ENCODE data around the gene IRAK4. TPM values are rescaled to one million over a fixed set of nuclear protein-coding genes. Genes with fewer than 3 reads are reported as not detected.

The IRAK4 gene
- 10.2 TPM for polyA plus RNA-seq (2013, experiment 1 of 2)
- 12.1 TPM for polyA plus RNA-seq (2013, experiment 2 of 2)

DNA sequence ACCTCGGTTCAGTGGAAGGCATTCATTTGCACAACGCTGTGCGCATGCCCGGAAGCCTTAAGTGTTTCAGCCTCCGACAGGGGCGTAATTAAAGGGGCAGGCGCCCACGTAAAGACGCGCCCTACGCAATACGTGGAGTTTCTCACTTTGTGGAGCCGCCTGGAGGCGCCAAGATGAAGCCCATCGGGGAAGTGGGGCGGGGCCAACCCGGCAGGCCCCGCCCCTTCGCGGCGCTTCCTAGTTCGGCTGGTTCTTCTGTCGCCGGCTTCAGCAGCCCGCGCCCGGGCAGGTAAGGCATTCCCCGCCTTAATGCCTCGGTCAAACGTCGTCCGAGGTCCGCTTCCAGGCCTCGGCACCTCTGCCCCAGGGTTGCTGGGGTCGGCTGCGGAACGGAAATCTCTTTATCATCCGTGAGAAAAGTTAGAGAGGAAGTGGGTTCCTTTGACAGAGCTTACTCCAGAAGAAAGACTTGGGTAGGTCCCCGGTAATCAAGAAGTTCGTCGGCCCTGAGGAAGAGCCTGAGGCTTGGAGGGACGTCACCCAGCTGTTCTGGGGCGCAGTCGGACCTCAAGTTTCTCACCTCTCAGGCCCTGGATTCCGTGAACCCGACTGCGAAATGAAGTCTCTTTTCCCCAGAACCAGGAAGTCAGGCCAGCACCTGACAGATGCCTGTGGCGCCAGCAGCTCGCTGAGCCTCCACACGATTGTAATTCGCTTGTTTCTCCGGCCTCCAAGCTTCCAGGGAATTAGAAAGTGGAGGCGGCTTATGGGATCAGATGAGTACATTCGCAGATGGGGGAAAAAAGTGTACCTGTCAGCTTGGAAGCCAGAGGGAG is at the start of gene IRAK4, which contains the start of gene PUS7L:
IRAK4 (plus strand) TSS at position 224 of the 836 bp plus-strand sequence. CDS start 9,161 bp downstream, outside the sequence.
PUS7L (minus strand) TSS at position 63 of the 836 bp plus-strand sequence. CDS start 3,545 bp downstream, outside the sequence.
- 6% methylated on average over 53 to 54 of the region's 54 CpGs for WGBS, 2 experiments (ENCODE audit: insufficient coverage in 2 of 2)
- peak within 1 kb of the TSS; percentile 44 for H3K27ac ChIP-seq (ENCODE audit: low read depth, low read length, severe bottlenecking)
- no peaks in the 10 kb centered on the region for H3K9me3 ChIP-seq (ENCODE audit: control insufficient read depth, low read length)
- H3K4me3 ChIP-seq (ENCODE audit: extremely low read depth, insufficient read depth, low read length, poor library complexity, severe bottlenecking) = peak within 1 kb of the TSS; percentile 71
- H3K4me1 ChIP-seq (ENCODE audit: control insufficient read depth, insufficient read depth, low read length, poor library complexity, severe bottlenecking) = no peaks in the 10 kb centered on the region
- H3K36me3 ChIP-seq (ENCODE audit: control insufficient read depth, insufficient read depth, low read length) = no peaks in the 10 kb centered on the region

GRCh38 chr12:43711348-43711747 is 47.4 kb upstream of the IRAK4 start:
- Histone ChIP-seq H3K36me3 (ENCODE audit: control insufficient read depth, insufficient read depth, low read length) (no peaks in the 10 kb centered on the region), H3K4me3 (ENCODE audit: extremely low read depth, insufficient read depth, low read length, poor library complexity, severe bottlenecking) (no peak overlapping the region), H3K9me3 (ENCODE audit: control insufficient read depth, low read length) (no peaks in the 10 kb centered on the region), H3K27ac (ENCODE audit: low read depth, low read length, severe bottlenecking) (no peak overlapping the region), H3K4me1 (ENCODE audit: control insufficient read depth, insufficient read depth, low read length, poor library complexity, severe bottlenecking) (no peaks in the 10 kb centered on the region)
- 83% methylated on average over 1 of the region's 2 CpGs; no CpG with 5 or more reads in 1 of the 2 experiments for WGBS, 2 experiments (ENCODE audit: insufficient coverage in 2 of 2)

DNA sequence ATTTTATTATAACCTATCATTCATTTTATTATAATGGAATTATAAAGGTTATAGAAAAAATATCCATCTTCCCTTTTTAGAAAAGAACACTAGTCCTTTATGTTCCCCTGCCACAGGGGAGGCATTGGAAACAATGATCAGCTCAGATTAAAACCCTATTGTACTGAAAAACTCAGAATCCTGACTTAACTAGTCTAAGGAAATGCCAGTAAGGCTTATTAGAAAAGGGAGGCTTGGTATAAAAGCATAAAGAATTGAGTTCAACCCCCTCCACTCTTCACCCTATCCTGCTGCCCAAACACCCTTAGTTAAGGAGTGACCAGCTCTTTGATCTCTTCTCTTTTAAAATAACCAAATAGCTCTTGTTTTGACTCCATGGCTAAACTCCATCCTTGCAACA is 36.1 kb upstream of the IRAK4 start:
- Histone ChIP-seq H3K4me3 (ENCODE audit: extremely low read depth, insufficient read depth, low read length, poor library complexity, severe bottlenecking) (no peak overlapping the region), H3K4me1 (ENCODE audit: control insufficient read depth, insufficient read depth, low read length, poor library complexity, severe bottlenecking) (no peaks in the 10 kb centered on the region), H3K9me3 (ENCODE audit: control insufficient read depth, low read length) (no peaks in the 10 kb centered on the region), H3K36me3 (ENCODE audit: control insufficient read depth, insufficient read depth, low read length) (no peaks in the 10 kb centered on the region), H3K27ac (ENCODE audit: low read depth, low read length, severe bottlenecking) (no peak overlapping the region)

- Histone ChIP-seq H3K4me3 (ENCODE audit: extremely low read depth, insufficient read depth, low read length, poor library complexity, severe bottlenecking) (no peak overlapping the region), H3K36me3 (ENCODE audit: control insufficient read depth, insufficient read depth, low read length) (no peaks in the 10 kb centered on the region), H3K27ac (ENCODE audit: low read depth, low read length, severe bottlenecking) (no peak overlapping the region), H3K9me3 (ENCODE audit: control insufficient read depth, low read length) (no peaks in the 10 kb centered on the region), H3K4me1 (ENCODE audit: control insufficient read depth, insufficient read depth, low read length, poor library complexity, severe bottlenecking) (no peaks in the 10 kb centered on the region)
These were observed 35.6 kb upstream of the IRAK4 start for GRCh38 chr12:43723134-43723533.

DNA sequence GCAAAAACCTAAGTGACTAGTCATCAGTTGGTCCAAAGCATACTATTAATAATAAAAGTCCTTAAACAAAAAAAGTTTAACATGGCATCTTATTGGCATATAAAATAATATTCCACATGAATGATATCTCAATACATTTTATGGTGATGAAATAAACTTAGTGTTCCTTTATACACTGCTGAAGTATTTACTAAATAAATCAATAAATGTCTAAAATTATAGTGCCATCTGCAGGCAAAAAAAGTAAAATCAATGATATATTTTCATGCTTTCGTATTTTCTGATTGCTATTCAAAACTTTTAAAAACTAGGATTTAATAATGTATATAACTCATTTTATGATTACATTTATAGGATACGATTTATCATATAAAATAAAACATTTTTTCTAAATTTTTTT is 30.6 kb upstream of the IRAK4 start:
- no peak overlapping the region for H3K4me3 ChIP-seq (ENCODE audit: extremely low read depth, insufficient read depth, low read length, poor library complexity, severe bottlenecking)
- no peaks in the 10 kb centered on the region for H3K9me3 ChIP-seq (ENCODE audit: control insufficient read depth, low read length)
- no peaks in the 10 kb centered on the region for H3K4me1 ChIP-seq (ENCODE audit: control insufficient read depth, insufficient read depth, low read length, poor library complexity, severe bottlenecking)
- WGBS, 2 experiments (ENCODE audit: insufficient coverage in 2 of 2) = no CpG with 5 or more reads among the region's 2 CpGs
- no peaks in the 10 kb centered on the region for H3K36me3 ChIP-seq (ENCODE audit: control insufficient read depth, insufficient read depth, low read length)
- H3K27ac ChIP-seq (ENCODE audit: low read depth, low read length, severe bottlenecking) = no peak overlapping the region

DNA sequence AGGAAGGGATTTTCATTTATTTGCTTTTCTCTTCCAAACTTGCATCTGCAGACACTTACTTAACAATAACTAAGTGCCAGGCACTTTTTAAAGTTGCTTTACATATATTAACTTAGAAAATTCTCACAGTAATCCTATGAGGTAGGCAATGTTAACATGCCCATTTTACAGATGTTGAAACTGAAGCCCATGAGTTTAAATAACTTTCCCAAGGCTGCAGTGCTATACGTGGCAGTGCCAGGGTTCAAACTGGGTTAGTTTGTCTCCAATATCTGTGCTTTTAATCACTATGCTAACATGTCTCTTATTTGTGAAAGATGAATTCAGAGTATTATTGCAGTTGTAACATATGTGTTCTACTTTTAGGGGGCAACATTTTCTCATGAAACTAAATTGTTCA is 30.1 kb upstream of the IRAK4 start:
- Histone ChIP-seq H3K4me3 (ENCODE audit: extremely low read depth, insufficient read depth, low read length, poor library complexity, severe bottlenecking) (no peak overlapping the region), H3K9me3 (ENCODE audit: control insufficient read depth, low read length) (no peaks in the 10 kb centered on the region), H3K4me1 (ENCODE audit: control insufficient read depth, insufficient read depth, low read length, poor library complexity, severe bottlenecking) (no peaks in the 10 kb centered on the region), H3K27ac (ENCODE audit: low read depth, low read length, severe bottlenecking) (no peak overlapping the region), H3K36me3 (ENCODE audit: control insufficient read depth, insufficient read depth, low read length) (no peaks in the 10 kb centered on the region)
- WGBS, 2 experiments (ENCODE audit: insufficient coverage in 2 of 2) = no CpG with 5 or more reads among the region's 1 CpG

DNA sequence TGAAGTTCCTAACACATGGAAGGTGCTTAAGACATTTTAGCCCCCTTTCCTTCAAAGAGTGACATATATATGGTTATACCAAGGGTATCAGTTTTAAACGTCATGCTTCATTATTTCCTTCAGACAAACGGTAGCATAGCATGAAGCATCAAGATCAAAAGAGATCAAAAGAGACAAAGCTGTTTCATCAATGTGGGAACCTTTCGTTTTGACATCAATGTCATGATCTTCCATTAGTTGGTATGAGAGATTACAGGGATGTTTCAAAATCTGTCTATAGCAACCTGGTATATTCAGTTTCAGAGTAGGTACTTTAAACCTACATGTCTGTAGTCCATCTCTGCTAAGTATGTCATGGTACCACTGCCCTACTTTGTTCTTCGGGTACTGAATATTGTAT is 28.5 kb upstream of the IRAK4 start:
- no peak overlapping the region for H3K27ac ChIP-seq (ENCODE audit: low read depth, low read length, severe bottlenecking)
- 67 to 88% methylated on average over 1 to 3 of the region's 4 CpGs for WGBS, 2 experiments (ENCODE audit: insufficient coverage in 2 of 2)

DNA sequence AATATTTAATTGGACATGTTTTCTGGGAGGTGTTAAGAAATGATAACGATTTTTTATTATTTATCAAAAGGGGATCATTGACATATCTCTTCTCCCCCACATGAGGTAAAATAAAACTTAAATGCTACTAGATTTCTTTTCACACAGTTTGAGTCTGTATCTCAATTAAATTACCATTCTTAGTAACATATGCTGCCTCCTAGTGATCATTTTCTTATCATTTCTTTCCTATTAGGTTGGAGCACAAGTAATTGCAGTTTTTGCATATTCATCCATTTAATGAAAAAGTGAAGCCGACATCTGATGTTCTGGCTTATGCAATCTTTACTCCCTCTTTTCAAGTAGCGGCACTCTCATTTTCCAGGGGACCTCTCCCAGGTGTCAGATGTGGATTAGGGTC is 25.1 kb upstream of the IRAK4 start:
- Histone ChIP-seq H3K36me3 (ENCODE audit: control insufficient read depth, insufficient read depth, low read length) (peaks cover 6% of the 10 kb centered on the region), H3K9me3 (ENCODE audit: control insufficient read depth, low read length) (no peaks in the 10 kb centered on the region), H3K27ac (ENCODE audit: low read depth, low read length, severe bottlenecking) (no peak overlapping the region), H3K4me3 (ENCODE audit: extremely low read depth, insufficient read depth, low read length, poor library complexity, severe bottlenecking) (no peak overlapping the region), H3K4me1 (ENCODE audit: control insufficient read depth, insufficient read depth, low read length, poor library complexity, severe bottlenecking) (no peaks in the 10 kb centered on the region)
- 90% methylated on average over 2 of the region's 3 CpGs; no CpG with 5 or more reads in 1 of the 2 experiments for WGBS, 2 experiments (ENCODE audit: insufficient coverage in 2 of 2)

More for the DNA sequence above, 28.5 kb upstream of the IRAK4 start:
- Histone ChIP-seq H3K36me3 (ENCODE audit: control insufficient read depth, insufficient read depth, low read length) (no peaks in the 10 kb centered on the region), H3K4me3 (ENCODE audit: extremely low read depth, insufficient read depth, low read length, poor library complexity, severe bottlenecking) (no peak overlapping the region), H3K4me1 (ENCODE audit: control insufficient read depth, insufficient read depth, low read length, poor library complexity, severe bottlenecking) (no peaks in the 10 kb centered on the region), H3K9me3 (ENCODE audit: control insufficient read depth, low read length) (no peaks in the 10 kb centered on the region)

GRCh38 chr12:43736927-43737440 is 21.8 kb upstream of the IRAK4 start:
- no peak overlapping the region for H3K27ac ChIP-seq (ENCODE audit: low read depth, low read length, severe bottlenecking)
- H3K9me3 ChIP-seq (ENCODE audit: control insufficient read depth, low read length) = no peaks in the 10 kb centered on the region
- H3K4me3 ChIP-seq (ENCODE audit: extremely low read depth, insufficient read depth, low read length, poor library complexity, severe bottlenecking) = no peak overlapping the region
- no peaks in the 10 kb centered on the region for H3K4me1 ChIP-seq (ENCODE audit: control insufficient read depth, insufficient read depth, low read length, poor library complexity, severe bottlenecking)
- H3K36me3 ChIP-seq (ENCODE audit: control insufficient read depth, insufficient read depth, low read length) = peaks cover 9% of the 10 kb centered on the region
- 89% methylated on average over 1 of the region's 3 CpGs; no CpG with 5 or more reads in 1 of the 2 experiments for WGBS, 2 experiments (ENCODE audit: insufficient coverage in 2 of 2)

DNA sequence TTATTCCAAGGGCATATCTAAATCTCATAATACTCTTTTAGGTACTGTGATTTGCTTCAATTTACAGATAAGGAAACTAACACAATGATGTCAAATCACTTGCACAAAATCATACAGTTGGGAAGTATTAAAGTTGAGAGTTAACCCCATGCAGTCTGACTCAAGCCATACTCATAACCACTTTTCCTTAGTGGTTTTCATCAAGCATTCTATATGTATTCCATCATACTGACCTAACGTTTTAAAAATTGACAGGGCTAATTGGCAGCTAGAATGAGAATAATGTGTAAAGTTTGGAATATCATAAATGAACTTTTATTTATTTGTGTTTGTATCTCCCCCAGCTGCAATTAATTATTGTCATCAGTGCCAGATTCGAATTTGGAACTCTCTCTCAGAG is 21.1 kb upstream of the IRAK4 start:
- Histone ChIP-seq H3K4me1 (ENCODE audit: control insufficient read depth, insufficient read depth, low read length, poor library complexity, severe bottlenecking) (no peaks in the 10 kb centered on the region), H3K27ac (ENCODE audit: low read depth, low read length, severe bottlenecking) (no peak overlapping the region), H3K4me3 (ENCODE audit: extremely low read depth, insufficient read depth, low read length, poor library complexity, severe bottlenecking) (no peak overlapping the region), H3K36me3 (ENCODE audit: control insufficient read depth, insufficient read depth, low read length) (peaks cover 9% of the 10 kb centered on the region), H3K9me3 (ENCODE audit: control insufficient read depth, low read length) (no peaks in the 10 kb centered on the region)
- WGBS, 2 experiments (ENCODE audit: insufficient coverage in 2 of 2) = 80% methylated on average over 1 of the region's 2 CpGs; no CpG with 5 or more reads in 1 of the 2 experiments

- 89 to 94% methylated on average over 1 to 2 of the region's 3 CpGs for WGBS, 2 experiments (ENCODE audit: insufficient coverage in 2 of 2)
- H3K9me3 ChIP-seq (ENCODE audit: control insufficient read depth, low read length) = no peaks in the 10 kb centered on the region
- H3K36me3 ChIP-seq (ENCODE audit: control insufficient read depth, insufficient read depth, low read length) = peaks cover 14% of the 10 kb centered on the region
- H3K4me1 ChIP-seq (ENCODE audit: control insufficient read depth, insufficient read depth, low read length, poor library complexity, severe bottlenecking) = no peaks in the 10 kb centered on the region
- H3K27ac ChIP-seq (ENCODE audit: low read depth, low read length, severe bottlenecking) = no peak overlapping the region
- no peak overlapping the region for H3K4me3 ChIP-seq (ENCODE audit: extremely low read depth, insufficient read depth, low read length, poor library complexity, severe bottlenecking)
These were observed 18.1 kb upstream of the IRAK4 start for GRCh38 chr12:43740511-43741100.

Data from mesodermal cell (in vitro differentiated cells).